Heart left ventricle (tissue), 13 donors: ENCODE results near the gene MAP1B.

ENCODE experiments used
- CTCF ChIP-seq, 12 donors: fragments of 200-600 bp; sonication (generic) in 4 of 12; IDR thresholded peaks; one replicate each; pipeline versions ENCODE4 v1.5.0 to v1.8.0; 2018 to 2022; ENCODE audit warnings: antibody characterized with exemption in 12 of 12, mild to moderate bottlenecking in 5 of 12
- POLR2A ChIP-seq, 2 donors: fragments of 450-650 bp; IDR thresholded peaks; one replicate each; pipeline ENCODE4 v1.6.1; 2017; ENCODE audit warnings: antibody characterized with exemption in 2 of 2, mild to moderate bottlenecking in 2 of 2, moderate library complexity in 2 of 2
- donor health status: ischemic (EF 13 %, LVEDD 7.1; RV severe dilation, severe dysfunction).
- donor health status: DM: no; HTN: yes; CAD: no.
- donor health status: DM: no; HTN: no; CAD: no.
- donor health status: ischemic (EF 25% LVEDD 6.9; RV normal size, moderate dysfunction).
- donor health status: ischemic (EF 25% LVEDD 5.7; RV mildly dilated, moderate dysfunction).
- donor health status: ischemic (EF 35%, LVEDD 5.7; RV mildly dilated, moderate dysfunction).
- donor health status: nonischemic (EF 11% LVEDD 7.7; RV severe dilation, severe dysfunction).
- donor health status: DM: yes; HTN: yes; CAD: no.
- donor health status: PGD.
- donor health status: ischemic (EF 29% LVEDD 5.4; RV normal size, mild dysfunction).
- donor health status: nonischemic (EF 23%, LVEDD 6.1; RV moderate dilation, normal function).

- no peak for TF ChIP-seq CTCF (IDR thresholded peaks at IDR 0.05)
- no peak for TF ChIP-seq POLR2A (IDR thresholded peaks at IDR 0.05)
Measured at GRCh38 chr5:72214168-72214567, 106.9 kb downstream of the MAP1B start.
